GM19455 (cell line): ENCODE measurements around the gene MAP3K7.

Experiments
- ATAC-seq: cut with Tn5 transposase; IDR thresholded peaks from one replicate; pipeline ENCODE4 v1.9.1; 2021; ENCODE audit not compliant: unreplicated experiment

The MAP3K7 gene

DNA sequence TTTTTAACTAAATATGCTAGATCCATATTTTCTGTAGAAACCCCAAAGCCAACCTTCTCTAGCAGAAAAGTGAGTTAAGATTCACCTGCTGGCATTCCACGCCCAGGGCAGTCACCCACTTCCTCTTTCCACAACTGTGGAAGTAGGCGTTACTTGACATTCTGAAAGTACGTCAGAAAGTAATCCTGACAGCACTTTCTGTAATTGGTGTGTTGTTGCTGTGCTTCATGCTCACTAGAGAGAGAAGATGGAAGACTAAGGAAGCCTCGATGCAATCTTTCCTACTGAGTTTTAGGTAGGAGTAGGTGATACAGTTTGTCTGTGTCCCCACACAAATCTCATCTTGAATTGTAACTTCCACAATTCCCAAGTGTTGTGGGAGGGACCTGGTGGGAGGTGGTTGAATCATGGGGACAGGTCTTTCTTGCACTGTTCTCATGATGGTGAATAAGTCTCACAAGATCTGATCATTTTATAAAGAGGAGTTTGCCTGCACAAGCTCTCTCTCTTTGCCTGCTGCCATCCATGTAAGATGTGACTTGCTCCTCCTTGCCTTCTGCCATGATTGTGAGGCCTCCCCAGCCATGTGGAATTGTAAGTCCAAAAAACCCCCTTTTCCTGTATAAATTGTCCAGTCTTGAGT, 101.1 kb downstream of the MAP3K7 start:
- no peak for ATAC-seq

DNA sequence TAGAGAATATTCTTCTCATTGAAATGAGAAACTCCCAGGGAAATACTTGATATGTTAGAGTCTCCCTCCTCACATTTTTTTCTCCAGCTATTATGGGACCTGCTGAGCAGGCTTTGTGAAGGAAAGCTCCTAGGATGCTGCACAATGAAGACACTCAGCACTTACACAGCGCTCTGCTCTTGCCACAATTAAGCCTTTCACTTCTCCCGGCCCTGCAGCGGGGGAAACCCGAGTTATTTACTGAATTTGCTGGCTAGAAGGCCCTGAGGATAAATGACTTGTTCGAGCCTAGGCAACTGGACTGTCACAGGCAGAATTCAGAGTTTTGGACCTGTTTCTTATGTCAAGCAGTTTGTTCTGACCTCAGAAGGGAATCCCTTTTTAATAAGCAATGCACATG, 102.0 kb downstream of the MAP3K7 start:
- no peak for ATAC-seq

DNA sequence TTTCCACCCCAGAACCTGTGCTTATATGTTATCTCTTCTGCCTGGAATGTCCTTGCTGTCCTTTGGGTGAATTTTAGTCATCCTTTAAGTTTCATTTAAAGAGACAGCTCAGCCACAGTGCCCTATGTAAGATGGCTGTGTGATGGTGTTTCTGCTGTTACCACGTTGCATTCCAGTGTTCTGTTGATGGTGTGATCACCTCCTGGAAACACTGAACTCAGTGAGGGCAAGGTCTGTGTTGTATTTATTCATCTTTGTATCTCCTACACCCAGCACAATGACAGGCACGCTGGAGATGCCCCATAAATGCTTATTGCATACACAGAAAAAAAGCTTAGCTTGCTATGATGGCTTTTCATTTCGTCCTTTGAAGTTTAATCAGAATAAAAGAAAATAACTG, 102.5 kb downstream of the MAP3K7 start:
- no peak for ATAC-seq

DNA sequence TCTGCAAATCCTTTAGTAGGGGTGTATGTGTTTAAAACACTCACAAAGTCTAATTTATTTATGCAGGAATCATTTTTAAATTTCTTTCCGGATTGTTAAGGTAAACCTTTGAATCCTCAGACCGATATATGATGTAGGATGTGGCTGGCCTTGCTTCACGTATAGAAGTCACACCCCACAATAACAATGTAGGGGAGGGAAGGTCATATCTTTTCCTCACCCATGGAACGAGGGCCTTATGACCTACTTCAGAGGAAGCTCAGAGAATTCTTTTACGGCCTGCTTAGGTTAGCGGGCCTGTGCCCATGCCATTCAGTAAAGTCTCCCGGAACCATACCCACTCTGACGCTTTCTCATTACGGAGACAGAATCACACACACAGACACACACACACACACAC, 102.9 kb downstream of the MAP3K7 start:
- no peak for ATAC-seq

DNA sequence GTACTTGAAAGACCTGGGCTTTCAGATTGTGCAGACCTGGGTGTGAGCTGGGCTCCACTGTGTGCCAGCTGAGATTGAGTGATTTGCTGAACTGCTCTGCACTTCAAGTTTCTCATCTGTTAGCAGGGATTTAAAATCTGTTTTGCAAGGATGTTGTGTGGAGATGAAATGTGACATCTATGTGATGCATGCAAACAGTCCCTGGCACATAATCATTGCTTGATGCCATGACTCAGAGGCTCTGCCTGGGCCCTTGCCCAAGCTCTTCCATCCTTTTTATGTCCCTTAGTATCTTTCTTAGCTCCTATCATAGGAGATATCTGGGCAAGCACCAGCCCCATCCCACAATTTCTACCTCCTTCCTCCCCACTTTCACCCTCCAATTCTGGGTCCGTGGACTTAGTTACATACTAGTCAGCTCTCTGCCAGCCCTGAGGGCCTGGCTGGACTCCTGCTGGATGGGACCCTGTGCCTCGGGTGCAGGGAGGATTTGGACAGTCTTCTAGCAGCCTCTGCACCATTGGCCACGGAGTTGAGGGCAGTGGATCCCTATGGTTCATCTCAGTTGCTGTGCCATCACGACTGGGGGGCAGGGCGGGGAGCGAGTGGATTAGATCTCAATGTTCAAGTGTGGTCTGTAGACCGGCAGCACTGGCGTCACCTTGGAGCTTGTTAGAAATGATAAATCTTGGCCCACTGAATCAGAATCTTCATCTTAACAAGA, 103.6 kb downstream of the MAP3K7 start:
- no peak for ATAC-seq

DNA sequence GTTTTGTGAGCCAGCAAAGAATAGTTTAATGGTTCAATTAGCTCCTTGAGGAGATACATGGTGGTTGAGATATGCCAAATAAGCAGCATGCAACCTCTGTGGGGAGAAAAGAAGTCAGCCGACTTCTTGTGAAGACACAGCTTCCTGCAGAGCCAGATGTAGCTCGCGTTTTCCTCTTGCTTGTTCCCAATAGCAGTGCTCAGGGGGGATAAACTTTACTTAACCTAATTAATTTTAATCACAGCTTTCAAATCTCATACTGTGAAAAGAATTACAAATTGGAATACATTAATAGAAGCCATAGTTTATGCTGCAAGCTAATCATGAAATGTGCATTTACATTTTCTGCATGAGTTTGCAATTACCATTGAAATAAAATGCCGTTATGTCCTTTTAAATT, 106.2 kb downstream of the MAP3K7 start:
- ATAC-seq, result no peak

DNA sequence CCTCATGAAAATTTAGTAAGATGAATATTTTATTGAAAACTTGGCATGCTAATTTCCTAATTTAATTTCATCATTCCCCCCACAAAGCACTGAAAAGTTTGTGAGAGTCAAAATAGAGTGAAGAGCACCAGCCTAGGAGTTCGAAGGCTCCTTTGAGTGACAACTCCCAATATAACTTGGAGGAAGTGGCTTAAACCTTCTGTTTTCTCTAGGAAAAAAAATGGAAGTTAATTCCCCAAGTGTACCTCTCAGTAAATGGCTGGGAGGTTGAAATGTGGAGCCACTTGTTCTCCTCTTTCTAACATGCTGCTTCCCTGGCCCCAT, 107.3 kb downstream of the MAP3K7 start:
- ATAC-seq, result no peak

DNA sequence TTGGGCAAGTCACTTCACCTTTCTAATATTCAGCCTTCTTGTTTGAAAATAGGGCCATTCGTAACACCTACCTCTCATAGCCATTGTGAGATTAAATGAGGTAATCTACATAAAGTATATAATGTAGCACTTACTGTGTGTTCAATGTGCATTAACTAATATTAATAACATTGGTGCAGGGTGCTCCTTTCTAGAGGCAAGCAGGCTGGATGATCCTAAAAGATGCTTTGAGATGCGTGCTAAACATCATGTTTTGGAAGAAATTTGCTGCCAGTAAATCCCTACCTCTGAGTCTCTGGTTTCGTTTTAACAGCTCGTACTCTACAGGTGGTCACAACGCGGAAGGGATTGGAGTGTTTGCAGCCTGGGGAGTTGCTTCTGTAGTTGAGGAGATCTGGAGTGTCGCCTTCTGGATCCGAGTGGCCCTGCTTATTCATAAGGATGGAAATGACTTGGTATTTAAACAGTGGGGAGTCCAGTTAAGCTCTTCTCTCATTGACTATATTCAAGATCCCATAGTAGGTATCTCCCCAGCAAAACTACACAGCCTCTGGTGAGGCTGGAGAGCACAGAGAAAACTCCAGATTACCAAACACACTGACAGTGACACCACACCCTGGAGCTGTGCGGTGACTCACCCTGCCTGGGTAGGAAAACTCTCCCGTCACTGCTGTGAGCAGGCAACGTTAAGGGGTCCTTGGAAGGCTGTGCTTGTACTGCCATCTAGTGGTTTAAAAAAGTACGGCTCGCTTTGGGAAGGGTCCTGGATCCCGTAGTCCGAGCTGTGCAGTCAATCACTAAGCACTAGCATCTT, 107.9 kb downstream of the MAP3K7 start:
- ATAC-seq, result peak; percentile 91

DNA sequence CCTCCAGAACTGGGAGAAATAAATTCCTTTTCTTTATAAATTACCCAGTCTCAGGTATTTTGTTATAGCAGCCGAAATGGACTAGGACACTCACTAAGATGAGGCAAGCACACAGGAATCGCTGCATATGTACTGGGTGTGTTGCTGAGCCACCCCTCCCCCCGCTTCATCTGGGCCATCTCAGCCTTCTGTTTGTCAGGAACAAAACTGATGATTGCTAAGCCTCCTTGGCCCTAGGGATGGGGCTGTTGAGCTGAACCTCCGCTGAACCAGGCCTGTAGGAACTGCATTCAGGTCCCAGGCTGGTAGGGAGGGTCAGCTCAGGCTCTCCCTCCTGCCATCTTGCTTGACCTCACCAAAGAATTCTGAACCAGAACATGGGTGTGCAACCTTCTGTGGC, 108.6 kb downstream of the MAP3K7 start:
- ATAC-seq, result no peak

DNA sequence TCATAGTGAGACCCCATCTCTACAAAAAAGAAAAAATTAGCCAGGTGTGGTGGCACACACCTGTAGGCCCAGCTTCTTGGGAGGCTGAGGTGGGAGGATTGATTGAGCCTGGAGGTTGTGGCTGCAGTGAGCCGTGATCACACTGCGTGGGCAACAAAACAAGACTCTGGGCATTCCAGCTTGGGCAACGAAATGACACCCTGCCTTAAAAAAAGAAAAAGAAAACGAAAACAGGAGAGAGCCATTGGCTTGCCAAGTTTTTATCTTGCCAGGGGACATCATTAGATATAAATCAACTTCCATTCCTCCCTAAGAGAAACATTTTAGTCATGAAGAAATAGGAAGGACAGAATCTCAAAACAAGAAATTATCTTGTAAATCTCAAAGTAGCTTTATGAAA, 109.5 kb downstream of the MAP3K7 start:
- ATAC-seq, result no peak

DNA sequence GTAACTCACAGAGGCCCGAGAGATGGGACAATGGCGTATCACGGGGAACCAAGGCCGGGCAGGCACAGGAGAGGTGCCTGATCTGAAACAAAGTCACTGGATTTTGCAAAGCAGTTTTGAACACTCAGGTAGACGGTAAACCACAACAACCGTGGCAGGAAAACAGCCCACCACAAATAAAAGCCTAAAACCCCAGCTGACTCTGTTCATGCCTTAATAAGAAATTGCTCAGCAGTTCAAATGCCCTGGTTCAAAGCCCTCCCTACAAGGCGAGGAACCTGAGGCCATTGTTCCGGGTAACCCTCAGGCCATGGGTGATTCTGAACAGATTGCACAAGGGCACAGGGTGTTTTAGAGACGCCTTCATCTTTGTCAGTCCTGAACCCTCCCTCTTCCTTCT, 114.2 kb downstream of the MAP3K7 start:
- ATAC-seq, result no peak

DNA sequence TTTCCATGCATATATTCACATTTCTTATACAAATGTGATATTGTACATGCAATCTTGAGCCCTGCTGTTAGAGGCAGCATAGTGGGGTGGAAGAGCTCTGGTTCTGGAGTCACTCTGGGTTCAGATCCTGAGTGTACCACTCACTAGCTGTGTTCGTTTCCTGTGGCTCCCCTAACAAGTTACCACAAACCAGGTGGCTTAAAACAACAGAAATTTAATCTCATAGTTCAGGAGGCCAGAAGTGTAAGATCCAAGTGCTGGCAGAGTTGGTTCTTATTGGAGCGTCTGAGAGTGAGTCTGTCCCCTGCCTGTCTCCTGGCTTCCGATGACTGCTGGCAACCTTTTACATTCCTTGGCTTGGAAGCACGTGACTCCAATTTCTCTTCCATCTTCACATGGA, 115.6 kb downstream of the MAP3K7 start:
- no peak for ATAC-seq

DNA sequence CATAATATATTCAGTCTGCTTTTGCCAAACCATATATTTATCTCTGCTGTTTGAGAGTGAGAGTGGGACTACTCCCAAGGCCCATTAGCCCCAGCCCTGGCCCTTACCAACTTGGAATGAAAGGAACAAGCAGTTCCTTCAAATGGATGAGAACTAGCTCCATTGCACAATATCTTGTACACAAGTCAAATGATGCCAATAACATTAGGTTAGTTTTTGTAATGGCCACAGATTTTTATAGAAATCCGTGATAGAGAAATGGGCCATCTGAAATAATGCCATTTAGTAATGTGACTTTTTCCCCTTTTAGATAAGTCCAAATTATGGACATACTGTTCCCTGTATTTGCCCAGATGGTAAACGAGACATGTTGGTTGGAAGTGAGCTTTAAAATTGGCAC, 117.0 kb downstream of the MAP3K7 start:
- no peak for ATAC-seq

DNA sequence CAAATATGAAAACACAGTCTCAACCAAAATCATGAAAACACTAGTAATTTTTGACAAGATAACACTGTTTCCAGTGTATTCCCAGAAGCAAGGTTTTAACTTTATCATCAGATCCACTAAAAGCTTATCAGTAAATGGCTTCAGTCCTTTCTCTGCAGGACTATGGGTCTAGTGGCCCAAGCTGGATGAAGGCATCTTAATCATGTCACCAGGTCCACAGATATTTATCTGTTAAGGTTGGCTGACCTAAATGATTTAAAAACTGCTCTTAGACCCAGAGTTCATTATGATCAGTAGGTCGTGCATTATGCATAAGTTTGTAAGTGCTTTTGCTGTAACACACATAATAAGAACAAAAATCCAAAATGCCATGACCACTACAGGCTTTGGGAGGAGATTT, 118.0 kb downstream of the MAP3K7 start:
- no peak for ATAC-seq

DNA sequence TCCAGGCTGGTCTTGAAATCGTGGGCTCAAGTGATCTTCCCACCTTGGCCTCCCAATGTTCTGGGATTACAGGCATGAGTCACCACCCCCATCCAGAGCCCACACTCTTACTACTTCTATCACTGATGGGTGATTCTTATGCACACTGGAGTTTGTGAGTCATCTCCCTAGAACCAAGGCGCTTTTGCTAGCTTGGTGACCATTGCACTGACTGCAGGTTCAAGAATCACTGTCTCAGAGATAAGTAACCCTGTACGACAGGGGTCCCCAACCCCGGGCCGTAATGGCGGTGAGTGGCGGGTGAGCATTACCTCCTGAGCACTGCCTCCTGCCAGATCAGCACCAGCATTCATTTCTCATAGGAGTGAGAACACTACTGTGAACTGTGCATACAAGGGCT, 118.8 kb downstream of the MAP3K7 start:
- ATAC-seq, result no peak

DNA sequence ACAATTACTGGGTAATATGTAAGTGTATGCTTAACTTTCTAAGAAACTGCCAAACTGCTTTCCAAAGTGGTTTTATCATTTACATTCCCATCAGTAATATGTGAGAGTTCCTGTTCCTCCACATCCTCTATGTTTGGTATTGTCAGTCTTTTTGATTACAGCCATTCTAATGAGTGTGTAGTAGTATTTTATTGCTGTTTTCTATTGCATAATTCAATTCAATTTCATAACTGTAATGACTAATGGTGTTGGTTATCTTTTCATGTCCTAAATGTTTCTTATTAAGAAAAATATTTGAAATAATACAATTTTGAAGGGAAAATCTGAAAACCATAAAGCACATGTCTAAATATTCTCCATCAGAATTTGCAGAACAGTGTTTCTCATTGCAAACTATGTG, 119.3 kb downstream of the MAP3K7 start:
- no peak for ATAC-seq

DNA sequence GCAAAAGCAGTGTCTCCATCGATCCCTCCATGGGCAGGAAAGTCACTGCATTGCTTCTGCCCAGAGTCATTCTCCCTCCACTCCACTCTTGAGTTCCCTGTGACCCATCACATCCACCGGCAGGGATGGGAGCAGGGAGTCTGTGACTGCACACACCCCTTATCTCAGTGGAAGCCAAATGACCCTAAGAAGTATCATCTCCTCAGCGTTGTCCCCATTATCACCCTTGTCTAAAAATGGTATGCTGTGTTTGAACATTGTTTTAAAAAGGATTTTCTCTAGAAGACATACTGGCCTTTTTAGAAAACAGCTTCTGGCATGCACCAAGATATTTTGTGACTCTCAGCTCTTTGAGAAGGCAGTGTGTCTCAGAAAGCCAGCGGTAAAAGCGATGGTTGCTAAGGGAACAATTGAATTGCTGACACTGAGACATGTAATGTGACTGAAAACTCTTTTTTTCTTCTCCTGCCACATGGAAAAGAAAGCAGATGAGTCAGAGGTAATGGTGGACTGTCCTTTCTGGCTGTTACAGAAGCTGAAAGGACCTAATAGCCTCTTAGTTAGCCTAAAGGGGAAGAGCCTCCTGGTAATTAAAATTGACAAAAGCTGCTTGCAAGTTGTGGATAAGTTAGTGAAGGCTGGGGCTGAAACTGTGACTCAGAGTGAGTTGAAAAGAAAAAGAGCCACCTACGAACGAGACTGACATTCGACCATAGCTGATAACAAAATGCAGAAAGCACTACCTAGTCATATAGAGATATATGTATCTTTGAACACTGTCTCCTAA, 120.5 kb downstream of the MAP3K7 start:
- no peak for ATAC-seq

DNA sequence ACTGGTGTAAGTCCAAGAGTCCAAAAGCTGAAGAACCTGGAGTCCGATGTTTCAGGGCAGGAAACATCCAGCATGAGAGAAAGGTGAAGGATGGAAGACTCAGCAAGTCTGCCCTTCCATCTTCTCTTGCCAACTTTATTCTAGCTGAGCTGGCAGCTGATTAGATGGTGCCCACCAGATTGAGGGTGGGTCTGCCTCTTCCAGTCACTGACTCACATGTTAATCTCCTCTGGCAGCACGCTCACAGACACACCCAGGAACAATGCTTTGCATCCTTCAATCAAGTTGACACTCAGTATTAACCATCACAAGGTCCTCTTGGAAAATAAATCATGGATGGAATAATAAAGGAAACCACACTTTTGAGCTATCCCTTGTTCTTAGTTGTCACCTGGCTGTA, 121.2 kb downstream of the MAP3K7 start:
- ATAC-seq, result no peak

DNA sequence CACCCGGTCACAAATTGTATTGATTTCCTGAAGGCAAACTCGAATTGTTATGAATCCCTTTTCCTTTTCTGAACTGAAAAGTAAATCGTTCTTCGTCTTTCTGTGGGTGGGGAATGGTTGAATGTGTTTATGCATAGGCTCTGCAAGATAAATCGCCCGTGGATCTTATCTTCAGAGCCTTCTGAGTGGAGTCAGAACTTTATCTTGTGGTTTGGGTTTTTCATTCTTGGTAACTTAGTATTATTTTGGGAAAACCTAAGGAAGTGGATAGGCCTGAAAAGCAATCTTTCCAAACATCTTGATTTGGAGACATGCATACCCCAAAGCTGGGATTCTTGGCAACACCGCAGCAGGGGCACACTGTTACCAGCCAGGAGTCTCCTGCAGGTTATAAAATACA, 122.4 kb downstream of the MAP3K7 start:
- ATAC-seq, result no peak

DNA sequence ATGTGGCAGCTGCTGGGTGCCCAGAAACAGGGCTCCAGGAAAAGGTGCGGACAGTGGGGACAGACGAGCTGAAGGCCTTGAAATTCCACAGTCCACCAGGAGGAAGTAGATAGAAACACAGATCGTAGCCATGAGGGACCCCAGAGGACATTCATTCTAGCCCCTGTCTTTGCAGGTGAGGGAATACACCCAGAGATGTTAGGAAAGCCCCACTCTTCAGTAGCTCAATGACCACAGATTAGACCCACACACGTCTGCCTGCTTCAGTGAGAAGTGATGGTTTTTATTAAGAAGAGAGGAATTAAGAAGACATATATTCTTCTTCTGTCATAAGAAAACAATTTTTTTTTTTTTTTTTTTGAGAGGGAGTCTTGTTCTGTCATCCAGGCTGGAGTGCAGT, 123.0 kb downstream of the MAP3K7 start:
- no peak for ATAC-seq
